Breast epithelium (tissue), 3 donors: ENCODE results near the gene CARD9.

Experiments
- POLR2A ChIP-seq: fragments of 450-650 bp; IDR thresholded peaks from one replicate; pipeline ENCODE4 v1.6.1; 2016; ENCODE audit warnings: antibody characterized with exemption, mild to moderate bottlenecking, moderate library complexity
- POLR2AphosphoS5 ChIP-seq, 3 donors: sonication (generic); formaldehyde crosslinking; IDR thresholded peaks; one replicate each; pipeline ENCODE4 v1.6.1; 2017; ENCODE audit warnings: antibody characterized with exemption in 3 of 3
- TF ChIP-seq, protein P1 (sequence below), 3 donors: fragments of 450-650 bp; IDR thresholded peaks; one replicate each; pipeline ENCODE4 v1.5.1; 2016 to 2017; ENCODE audit warnings: antibody characterized with exemption in 3 of 3, mild to moderate bottlenecking in 3 of 3, moderate library complexity in 3 of 3

- TF ChIP-seq, protein P1, sequence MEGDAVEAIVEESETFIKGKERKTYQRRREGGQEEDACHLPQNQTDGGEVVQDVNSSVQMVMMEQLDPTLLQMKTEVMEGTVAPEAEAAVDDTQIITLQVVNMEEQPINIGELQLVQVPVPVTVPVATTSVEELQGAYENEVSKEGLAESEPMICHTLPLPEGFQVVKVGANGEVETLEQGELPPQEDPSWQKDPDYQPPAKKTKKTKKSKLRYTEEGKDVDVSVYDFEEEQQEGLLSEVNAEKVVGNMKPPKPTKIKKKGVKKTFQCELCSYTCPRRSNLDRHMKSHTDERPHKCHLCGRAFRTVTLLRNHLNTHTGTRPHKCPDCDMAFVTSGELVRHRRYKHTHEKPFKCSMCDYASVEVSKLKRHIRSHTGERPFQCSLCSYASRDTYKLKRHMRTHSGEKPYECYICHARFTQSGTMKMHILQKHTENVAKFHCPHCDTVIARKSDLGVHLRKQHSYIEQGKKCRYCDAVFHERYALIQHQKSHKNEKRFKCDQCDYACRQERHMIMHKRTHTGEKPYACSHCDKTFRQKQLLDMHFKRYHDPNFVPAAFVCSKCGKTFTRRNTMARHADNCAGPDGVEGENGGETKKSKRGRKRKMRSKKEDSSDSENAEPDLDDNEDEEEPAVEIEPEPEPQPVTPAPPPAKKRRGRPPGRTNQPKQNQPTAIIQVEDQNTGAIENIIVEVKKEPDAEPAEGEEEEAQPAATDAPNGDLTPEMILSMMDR (IDR thresholded peaks at IDR 0.05) = peak; percentile 79 to 99 (median 87)
- peak; percentile 40 to 61 (median 50) for TF ChIP-seq POLR2AphosphoS5 (IDR thresholded peaks at IDR 0.05)
- TF ChIP-seq POLR2A = no peak
These were observed 10.1 kb downstream of the CARD9 start, which contains the start of gene DNLZ for GRCh38 chr9:136363106-136363948.
